GM18867 (cell line): ENCODE results near the gene SEMA5A.
A peak's percentile ranks its signal among the peaks of the same experiment; 100 is the strongest.

Source experiments
- ATAC-seq: cut with Tn5 transposase; IDR thresholded peaks from one replicate; pipeline ENCODE4 v1.9.1; 2021; ENCODE audit warnings: mild to moderate bottlenecking, moderate library complexity; ENCODE audit not compliant: unreplicated experiment

The SEMA5A gene

DNA sequence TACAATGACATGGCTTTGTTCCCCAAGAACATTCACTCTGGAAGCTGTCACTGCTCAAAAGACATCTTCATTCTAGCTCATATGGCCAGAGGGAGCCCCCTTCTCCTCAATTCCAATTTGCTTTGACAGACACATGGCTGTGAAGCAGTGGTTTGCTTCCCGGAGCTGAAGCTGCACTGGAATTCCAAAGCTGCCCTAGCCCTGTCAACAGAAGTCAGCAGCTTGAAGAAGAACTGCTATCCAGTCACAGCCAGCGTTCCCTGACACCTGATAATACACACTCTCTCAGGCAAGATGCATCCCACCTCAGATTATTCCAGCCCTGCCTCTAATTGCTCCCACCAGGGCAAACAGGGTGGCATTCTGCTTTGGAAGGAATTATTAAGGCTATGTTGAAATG lies 93.7 kb downstream of the SEMA5A start:
- no peak for ATAC-seq

DNA sequence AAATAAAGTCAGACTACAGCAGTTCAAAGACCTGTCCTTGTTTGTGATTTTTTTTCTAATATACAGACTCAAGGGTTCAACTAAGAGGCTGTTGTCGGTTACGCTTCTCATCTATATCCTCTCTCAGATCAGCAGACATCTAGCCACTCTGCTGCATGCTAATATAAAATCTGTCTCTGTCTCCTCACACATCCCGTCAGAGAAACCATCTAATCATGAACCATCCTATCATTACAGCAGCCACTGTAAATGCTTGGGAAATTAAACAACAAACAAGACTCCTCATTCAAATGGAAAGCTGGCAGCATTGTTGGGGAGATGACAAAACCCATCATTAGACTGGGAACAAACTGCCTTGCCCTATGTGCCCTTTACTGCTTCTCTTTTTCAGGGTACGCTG lies 94.8 kb downstream of the SEMA5A start:
- ATAC-seq, result no peak

DNA sequence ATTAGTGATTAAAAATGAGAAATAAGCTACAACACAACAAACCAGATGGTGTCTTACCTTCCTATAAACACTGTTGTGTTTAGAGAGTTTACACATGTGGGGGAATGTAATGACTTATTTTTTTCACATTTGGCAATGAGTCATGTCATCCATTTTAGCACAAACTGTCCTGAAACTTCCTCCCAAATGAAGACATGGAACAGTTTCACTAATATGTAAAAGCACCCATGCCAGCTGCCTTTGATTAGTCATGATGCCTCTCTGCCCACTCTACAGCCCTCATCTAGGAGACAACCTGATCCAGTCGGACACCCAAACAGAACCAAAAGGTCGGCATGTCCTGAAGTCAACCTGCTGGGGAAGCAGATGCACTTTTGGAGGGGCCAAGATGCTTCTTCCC lies 98.2 kb downstream of the SEMA5A start:
- ATAC-seq, result no peak

DNA sequence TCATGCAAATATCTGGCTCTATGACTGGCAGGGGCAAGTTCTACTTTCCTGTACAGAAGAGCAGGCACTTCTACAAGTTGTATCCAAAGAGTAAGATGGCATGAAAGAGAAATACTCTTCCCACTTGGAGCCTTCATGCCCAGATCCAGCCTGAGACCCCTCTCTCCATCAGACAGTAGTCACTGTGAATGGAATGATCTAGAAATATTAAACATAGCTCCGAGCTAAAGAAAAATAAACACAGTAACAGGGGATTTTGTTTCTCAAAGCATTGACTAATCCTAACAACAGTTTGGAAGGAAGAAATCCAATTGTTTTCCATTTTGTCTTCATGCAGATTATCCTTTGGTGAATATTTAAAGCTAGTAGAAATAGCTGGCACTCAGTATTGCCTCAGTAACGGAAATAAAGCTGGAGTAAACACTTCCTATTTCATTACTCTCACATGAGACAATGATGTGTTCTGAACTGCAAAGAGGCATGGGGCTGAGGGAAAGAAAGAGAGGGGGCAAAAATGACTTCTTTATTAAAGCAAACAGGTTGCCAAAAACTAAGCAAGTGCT lies 100.0 kb downstream of the SEMA5A start:
- ATAC-seq, result no peak

DNA sequence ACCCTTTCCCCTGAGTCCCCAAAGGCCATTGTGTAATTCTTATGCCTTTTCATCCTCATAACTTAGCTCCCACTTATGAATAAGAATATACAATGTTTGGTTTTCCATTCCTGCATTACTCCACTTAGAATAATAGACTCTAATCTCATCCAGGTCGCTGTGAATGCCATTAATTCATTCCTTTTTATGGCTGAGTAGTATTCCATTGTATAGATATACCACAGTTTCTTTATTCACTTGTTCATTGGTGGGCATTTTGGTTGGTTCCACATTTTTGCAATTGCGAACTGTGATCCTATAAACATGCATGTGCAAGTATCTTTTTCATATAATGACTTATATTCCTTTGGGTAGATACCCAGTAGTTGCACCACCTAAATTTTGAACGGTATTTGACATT lies 101.5 kb downstream of the SEMA5A start:
- no peak for ATAC-seq

DNA sequence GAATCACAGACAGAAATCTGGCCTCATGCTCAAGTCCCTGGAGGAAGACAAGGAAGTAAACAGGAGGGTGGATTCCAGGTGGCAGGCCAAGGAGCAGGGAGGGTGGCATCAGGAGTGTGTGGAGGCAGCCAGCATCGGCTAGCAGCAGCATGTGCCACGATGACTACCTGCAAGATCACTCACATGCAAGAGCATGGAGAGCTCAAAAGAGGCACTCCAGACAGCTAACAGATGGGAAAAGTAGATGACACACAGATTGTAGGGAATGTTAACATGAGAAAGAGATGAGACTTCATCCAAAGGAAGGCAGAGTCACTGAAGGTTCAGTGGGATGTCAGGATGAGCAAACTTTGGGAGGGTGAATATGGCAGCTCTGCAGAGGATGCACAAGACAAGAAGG lies 104.3 kb downstream of the SEMA5A start:
- no peak for ATAC-seq

DNA sequence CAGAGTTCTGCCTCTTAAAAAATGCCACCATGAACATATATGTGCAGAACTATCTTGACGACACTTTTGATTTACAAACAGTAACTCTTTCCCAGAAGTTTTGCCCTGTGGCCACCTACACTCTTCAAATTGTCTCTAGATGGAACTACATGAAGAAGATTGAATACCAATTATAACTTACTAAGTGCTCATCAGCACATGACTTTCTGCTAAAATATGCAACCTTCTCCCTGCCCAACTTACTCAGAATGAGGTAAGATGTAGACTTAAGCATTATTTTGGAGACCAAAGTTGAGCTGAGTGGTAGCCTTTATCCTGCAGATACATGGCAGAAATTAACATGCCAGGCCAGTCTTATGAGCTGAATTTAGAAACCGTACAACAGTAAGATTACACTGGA lies 105.4 kb downstream of the SEMA5A start:
- no peak for ATAC-seq

DNA sequence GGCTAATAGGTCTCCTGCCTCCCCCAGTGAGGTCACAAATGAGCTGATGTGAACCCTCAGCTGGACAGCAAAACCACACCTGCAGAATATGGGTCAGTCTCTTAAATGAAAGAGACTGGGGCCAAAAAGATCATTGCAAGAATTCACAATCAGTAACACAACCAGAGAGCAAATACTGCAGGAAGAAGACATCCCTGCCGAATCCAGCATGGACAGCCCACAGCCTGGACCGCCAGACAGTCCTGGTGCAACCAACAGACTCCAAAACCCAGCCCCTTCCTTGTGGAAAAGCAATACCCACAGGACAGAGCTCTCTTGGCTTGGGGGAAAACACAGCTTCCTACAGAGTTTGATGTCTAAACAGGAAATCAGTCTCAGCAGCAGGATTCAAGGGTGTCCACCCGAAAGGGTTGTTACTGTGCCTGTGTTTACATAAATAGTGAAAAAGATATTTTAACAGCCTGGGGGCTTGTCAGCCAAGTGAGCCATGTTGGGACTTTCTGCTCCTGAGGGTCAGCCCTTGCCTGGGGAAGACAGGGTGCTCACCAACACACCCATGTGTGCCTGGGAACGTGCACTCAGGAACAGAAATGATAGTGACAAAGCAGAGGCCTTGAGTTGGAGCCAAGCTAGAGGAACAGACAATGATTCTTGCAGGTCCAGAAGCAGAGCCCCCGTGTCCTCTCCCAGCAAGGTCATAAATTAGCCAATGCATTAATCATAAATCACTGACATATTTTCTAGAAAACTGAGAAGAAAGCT lies 106.2 kb downstream of the SEMA5A start:
- ATAC-seq, result no peak

DNA sequence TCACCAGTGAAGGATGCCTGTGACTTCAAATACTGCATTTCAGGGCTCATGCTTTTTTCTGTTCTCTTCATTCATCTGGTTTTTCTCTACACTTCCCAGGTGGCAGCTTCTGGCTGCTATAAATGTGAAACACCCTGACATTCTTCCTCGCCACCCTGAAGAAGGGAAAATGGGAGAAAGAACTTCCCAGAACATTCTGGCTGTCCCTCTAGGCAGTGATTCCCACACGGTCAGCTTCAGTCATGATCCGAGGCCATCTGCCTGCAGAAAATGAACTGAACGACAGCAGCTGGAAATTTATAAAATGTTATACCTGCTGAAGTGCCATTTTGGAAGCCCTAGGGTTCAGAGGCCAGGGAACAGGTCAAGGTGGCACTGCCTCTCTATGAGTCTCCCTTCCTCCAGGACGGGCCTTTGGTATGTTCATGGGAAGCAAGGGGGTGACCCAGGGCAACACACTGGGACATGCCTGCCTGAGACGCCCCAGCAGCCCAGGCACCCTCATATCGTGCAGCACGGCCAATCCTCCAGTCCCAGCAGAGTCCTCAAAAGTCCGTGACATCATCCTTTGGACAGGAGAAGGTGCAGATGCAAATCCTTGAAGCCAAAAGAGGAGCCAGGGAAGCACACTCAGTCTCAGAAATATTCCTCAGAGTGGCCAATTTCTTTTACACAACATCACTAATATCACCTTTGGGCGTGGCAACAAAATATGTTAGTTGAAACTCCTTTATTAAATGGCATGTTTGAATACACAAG lies 107.1 kb downstream of the SEMA5A start:
- no peak for ATAC-seq

DNA sequence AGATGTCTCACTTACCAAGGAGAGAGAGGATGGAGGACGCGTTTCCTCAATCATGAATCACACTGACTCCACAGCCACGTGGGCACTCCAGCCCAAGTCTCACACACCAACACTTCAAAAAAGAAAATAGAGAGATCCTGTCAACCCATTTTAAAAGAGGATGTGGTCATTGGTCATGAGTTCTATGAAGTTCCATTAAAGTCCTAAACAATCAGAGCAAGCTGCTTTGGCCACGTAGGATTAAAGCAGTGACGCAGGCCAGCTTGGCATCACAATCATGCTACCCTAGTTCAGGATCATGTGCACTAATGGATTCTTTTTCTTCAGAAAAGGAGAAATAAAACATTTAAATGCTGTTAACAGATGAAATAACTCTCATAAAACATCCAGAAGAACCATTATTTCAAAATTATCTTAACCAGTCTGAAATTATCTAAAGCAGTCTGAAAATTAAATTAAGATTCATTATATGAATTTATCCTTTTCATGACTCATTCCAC lies 108.1 kb downstream of the SEMA5A start:
- ATAC-seq, result no peak

DNA sequence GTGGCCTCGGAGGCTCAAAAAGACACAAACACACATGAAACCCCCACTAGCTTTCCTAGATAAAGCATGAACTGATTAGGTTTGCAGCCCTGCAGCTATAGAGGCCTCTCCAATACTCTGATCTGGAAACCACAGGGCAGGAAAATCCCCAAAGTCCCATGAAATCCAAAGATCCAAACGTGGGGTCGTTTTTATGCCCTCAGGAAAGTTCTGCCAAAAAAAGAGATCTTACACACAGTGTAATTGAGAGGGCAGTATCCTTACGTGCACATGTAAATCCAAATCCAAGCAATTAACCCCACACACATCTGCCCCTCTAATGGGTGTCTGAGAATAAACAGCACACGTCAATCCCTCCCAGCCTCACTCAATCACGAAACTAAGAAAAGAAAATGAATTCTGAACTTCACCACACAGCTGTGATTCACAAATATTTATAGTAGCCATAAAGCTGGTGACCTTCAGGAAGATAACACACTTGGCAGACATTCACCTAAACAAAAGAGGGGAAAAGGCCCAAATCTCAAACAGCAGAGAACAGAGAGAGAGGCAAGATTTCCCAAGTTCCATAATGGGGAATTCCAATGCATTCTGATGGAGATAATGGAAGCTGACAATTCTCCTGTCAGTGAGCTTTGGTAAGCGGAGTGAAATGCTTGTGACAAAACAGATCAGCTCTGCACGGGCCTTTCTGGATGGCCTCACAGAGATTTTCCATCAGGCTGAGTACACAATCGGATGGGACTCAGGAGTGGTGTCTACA lies 114.2 kb downstream of the SEMA5A start:
- ATAC-seq, result no peak

DNA sequence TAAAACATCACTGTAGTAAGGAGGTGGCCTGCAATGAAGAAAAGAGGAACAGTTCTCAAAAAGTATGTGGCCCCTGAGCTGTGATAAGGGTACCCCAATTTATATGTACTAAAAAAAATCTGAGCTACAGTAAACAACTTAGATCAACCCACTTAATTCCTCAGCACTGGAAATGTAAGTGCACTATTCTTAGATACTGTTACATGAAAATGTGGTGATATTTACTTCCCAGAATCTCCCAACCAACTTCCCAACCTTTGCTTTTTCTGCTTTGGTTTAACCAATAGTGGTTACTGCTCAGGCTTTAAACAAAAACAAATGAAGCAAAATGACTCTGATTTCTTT lies 114.8 kb downstream of the SEMA5A start:
- no peak for ATAC-seq

DNA sequence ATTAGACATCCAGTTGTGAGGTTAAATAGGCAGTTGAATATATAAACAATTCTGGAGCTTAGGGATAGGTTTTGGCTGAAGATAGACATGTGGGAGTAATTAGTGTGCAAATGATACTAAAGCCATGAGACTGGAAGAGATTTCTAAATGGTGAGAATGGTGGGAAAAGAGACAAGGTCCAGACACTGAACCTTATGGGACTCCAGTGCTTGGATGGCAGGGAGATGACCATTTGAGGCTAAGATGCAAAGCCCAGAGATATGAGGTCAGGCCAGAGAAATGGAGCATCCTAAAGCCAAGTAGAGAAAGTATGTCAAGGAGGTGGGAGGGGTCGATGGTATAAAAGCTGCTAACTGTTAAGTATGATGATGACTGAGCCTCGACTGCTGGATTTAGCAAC lies 115.6 kb downstream of the SEMA5A start:
- ATAC-seq, result no peak

DNA sequence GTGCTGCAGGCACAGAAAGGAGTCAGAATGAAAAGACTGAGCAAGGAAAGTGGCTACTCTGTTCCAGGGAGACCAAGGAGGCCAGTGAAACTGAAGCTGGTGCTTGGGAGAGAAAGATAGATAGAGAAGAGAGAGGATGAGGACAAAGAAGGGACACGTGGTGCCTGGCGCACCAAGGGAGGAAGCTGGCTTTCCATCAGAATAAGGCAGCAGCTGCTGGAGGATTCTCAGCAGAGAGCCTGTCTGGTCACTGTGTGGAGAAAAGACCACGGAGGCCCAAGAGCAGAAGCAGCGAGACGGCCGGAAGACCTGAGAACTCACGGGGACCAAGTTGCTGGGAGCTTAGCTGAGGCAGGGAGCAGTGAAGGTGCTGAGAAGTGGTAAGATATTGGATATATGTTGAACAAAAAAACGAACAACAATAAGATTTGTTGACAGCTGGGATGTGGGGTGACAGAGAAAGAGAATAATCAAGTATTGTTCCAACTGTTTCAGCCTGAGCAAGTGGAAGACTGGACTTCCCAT lies 116.1 kb downstream of the SEMA5A start:
- ATAC-seq, result no peak

DNA sequence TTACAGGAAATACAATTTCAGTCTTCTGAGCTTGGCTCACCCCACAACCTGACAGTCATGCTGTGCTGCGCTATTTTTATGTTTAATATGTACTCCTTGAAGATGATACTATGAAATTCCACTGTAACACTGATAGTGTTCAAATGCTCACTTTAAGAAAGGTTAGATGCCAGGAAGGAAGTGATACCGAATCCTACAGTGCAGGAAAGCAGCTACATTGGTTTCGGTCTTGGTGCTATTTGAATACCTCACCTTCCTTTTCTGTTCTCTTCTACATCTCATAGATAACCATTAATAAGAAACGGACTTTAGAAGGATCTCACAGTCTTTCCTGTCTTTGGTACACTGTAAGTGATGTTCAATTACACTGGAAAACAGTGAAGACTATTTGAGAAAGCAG lies 117.6 kb downstream of the SEMA5A start:
- ATAC-seq, result peak; percentile 61

DNA sequence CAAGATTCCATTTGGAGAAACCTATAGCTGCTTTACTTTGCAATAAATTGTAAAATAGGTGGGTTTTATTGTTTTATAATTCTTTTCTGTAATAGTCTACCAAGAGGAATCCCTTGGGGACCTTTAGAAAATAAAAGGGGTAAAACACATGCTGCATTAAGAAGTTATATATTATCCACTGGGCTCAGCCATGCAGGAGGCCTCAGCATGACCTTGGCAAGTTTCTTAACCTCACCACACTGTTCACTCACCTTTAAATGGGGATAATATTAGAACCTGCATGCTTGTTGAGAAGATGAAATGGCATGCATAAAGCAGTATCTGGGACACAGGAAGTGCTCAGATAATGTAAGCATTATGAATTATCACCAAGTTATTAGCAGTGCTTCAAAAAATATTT lies 120.2 kb downstream of the SEMA5A start:
- ATAC-seq, result no peak

DNA sequence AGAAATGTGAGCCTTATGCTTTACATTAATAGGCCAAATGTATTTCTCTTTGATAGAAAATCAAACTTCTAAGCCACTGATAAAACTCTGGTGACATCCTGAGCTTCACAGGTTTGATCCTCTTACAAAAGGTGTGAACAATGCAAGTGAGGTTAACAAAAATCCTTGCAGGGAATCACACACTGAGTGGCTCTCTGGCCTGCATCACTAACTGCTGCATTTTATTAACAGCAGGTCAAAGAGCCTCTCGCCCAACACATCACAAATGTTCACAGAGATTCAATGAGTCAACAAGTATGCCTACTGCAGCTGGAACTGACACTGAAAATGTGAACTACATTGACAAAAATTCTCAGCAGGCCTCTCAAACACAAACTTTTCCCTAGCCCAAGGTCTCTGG lies 122.3 kb downstream of the SEMA5A start:
- ATAC-seq, result no peak

DNA sequence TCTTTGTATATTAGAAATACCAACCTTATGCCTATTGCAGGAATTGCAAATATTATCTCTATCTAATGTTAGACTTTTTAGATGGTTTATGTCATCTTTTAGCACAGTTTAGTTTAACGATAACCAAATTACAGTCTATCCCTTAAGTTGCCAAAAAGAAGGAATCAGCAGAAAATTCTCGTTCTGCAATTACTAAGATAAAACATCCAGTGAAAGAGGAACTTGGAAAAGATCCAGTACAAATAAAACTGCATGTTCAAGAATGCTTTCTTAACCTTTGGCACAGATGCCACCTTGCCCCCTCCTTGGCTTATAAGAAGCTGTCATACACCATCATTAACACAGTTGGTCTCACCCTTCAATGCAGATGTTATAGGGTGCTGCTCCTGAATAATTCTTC lies 124.0 kb downstream of the SEMA5A start:
- no peak for ATAC-seq

DNA sequence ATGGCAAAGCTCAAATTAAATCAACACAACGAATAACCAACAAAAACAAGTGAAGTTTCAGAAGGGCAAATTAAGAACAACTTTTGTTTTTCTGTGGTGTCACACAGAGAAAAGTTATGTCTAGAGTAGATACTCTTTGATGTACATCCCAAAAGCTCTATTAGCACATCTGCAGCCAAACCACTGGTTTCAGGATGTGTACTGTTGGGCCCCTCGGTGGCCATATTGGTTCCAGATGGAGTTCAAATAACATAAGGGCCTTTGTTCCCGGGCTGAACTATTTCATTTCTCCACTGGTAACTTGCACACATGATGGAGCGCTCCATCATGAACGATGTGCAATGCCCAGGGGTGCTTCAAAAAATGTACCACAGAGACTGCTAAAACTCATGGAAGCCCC lies 126.1 kb downstream of the SEMA5A start:
- no peak for ATAC-seq

DNA sequence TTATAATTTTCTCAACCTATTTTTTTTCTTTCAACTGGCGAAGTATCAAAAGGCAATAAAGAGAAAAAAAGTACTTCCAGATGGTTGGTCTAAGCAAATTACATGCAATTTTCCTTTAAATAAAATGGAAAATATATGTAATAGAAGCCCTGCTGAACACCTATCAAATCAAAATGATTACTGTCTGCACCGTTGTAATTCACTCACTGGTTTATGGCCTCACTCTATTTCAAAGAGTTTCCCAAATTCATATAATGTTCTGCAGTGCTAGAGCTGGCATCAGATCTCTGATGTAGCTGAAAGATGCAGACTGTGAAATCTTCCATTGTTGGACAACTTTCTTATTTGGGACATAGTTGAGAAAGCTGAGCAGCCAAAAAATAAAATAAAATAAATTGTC lies 130.3 kb downstream of the SEMA5A start:
- ATAC-seq, result no peak

DNA sequence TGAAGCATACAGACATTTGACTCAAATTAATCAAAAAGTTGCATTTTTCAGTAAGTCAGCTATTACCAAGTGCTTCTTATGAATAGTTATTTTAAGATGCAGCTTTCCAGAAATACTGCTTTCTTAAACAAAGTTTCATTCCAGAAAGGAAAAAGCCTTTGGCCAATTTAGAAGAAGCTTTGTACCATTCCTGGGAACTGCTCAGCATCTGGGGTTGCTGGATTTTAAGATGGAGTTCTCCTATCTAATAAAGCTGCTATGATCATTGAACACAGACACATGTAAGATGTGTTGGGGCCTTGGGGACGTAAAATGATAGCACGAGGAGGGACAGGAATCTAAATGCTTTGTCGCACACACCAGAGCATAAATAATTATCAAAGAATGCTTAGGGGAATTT lies 130.8 kb downstream of the SEMA5A start:
- no peak for ATAC-seq
